Neural cell (in vitro differentiated cells): ENCODE data around the gene ZBTB8A. TPM values are rescaled to one million over a fixed set of nuclear protein-coding genes. Genes with fewer than 3 reads are reported as not detected.

Source experiments
- H2AFZ ChIP-seq: fragments of 200-600, 300-800 bp; sonication (generic), shearing (Covaris generic); 2 replicates; pipeline ENCODE4 v1.6.0; 2014; ENCODE audit warnings: low read depth, mild to moderate bottlenecking, antibody characterized with exemption, low read length, moderate library complexity
- H3F3A ChIP-seq: fragments of 200-600 bp; shearing (Covaris generic); 2 replicates; pipeline ENCODE4 v1.6.1; 2016; ENCODE audit warnings: mild to moderate bottlenecking, moderate library complexity, mixed read lengths, antibody characterized with exemption, low read length; ENCODE audit not compliant: insufficient read depth, poor library complexity, severe bottlenecking
- H3K27ac ChIP-seq: fragments of 200-600, 300-800 bp; sonication (generic), shearing (Covaris generic); 2 replicates; pipeline ENCODE4 v1.5.1; 2014; ENCODE audit warnings: mild to moderate bottlenecking, low read length, moderate library complexity
- H3K27me3 ChIP-seq: fragments of 300-800, 200-600 bp; sonication (generic), shearing (Covaris generic); 2 replicates; pipeline ENCODE4 v1.6.0; 2014; ENCODE audit warnings: mild to moderate bottlenecking, low read depth, low read length, moderate library complexity; ENCODE audit not compliant: insufficient read depth
- H3K36me3 ChIP-seq: fragments of 300-800, 200-600 bp; sonication (generic), shearing (Covaris generic); 2 replicates; pipeline ENCODE4 v1.5.1; 2014; ENCODE audit warnings: mild to moderate bottlenecking, antibody characterized with exemption, low read length, moderate library complexity; ENCODE audit not compliant: insufficient read depth
- H3K4me2 ChIP-seq: fragments of 300-800, 200-600 bp; sonication (generic), shearing (Covaris generic); 2 replicates; pipeline ENCODE4 v1.6.0; 2014; ENCODE audit warnings: mild to moderate bottlenecking, low read length
- H3K4me3 ChIP-seq: fragments of 300-800, 200-600 bp; sonication (generic), shearing (Covaris generic); 2 replicates; pipeline ENCODE4 v1.5.1; 2014; ENCODE audit warnings: mild to moderate bottlenecking, low read length, moderate library complexity
- H3K79me2 ChIP-seq: fragments of 200-600 bp; shearing (Covaris generic); replicated peaks from 2 replicates; pipeline ENCODE4 v1.6.0; 2014; ENCODE audit warnings: mild to moderate bottlenecking, low read length, moderate library complexity; ENCODE audit not compliant: insufficient read depth
- H3K9ac ChIP-seq: fragments of 300-800, 200-600 bp; sonication (generic), shearing (Covaris generic); 2 replicates; pipeline ENCODE4 v1.6.1; 2016; ENCODE audit warnings: mild to moderate bottlenecking, low read length, mixed read lengths
- H3K9me2 ChIP-seq: fragments of 200-600 bp; shearing (Covaris generic); 2 replicates; pipeline ENCODE4 v1.6.1; 2016; ENCODE audit warnings: mild to moderate bottlenecking, low read length, mixed read lengths; ENCODE audit not compliant: insufficient read depth
- H3K9me3 ChIP-seq: fragments of 200-600, 300-800 bp; sonication (generic), shearing (Covaris generic); 2 replicates; pipeline ENCODE4 v1.6.1; 2016; ENCODE audit warnings: mild to moderate bottlenecking, mixed run types, low read length, moderate library complexity, mixed read lengths
- H4K20me1 ChIP-seq: fragments of 200-600 bp; shearing (Covaris generic); 2 replicates; pipeline ENCODE4 v1.6.1; 2016; ENCODE audit warnings: mild to moderate bottlenecking, mixed run types; ENCODE audit not compliant: insufficient read depth
- CTCF ChIP-seq: fragments of 450-650 bp; IDR thresholded peaks from 2 replicates; pipeline ENCODE4 v1.5.1; 2014; ENCODE audit warnings: antibody characterized with exemption, mild to moderate bottlenecking, moderate library complexity; ENCODE audit not compliant: poor library complexity, severe bottlenecking
- EP300 ChIP-seq: fragments of 450-650 bp; conservative IDR thresholded peaks from 2 replicates; pipeline ENCODE4 v1.6.1; 2014; ENCODE audit warnings: antibody characterized with exemption, mild to moderate bottlenecking, moderate library complexity; ENCODE audit not compliant: poor library complexity, severe bottlenecking
- EZH2 ChIP-seq: fragments of 200-600, 300-800 bp; shearing (Covaris generic), sonication (generic); IDR thresholded peaks from 2 replicates; pipeline ENCODE4 v1.6.1; 2014; ENCODE audit warnings: antibody characterized with exemption, low read length, borderline replicate concordance, mild to moderate bottlenecking; ENCODE audit not compliant: insufficient read depth, poor library complexity, severe bottlenecking
- MXI1 ChIP-seq: fragments of 450-650 bp; conservative IDR thresholded peaks from 2 replicates; pipeline ENCODE4 v1.6.1; 2014; ENCODE audit warnings: antibody characterized with exemption, mild to moderate bottlenecking; ENCODE audit not compliant: poor library complexity, severe bottlenecking
- POLR2AphosphoS5 ChIP-seq: IDR thresholded peaks from 2 replicates; pipeline ENCODE4 v1.6.1; 2012
- RAD21 ChIP-seq: fragments of 450-650 bp; conservative IDR thresholded peaks from 2 replicates; pipeline ENCODE4 v1.6.1; 2014; ENCODE audit warnings: antibody characterized with exemption, mild to moderate bottlenecking, moderate library complexity
- REST ChIP-seq: IDR thresholded peaks from 2 replicates; pipeline ENCODE4 v1.6.1; 2012; ENCODE audit warnings: borderline replicate concordance
- SMC3 ChIP-seq: fragments of 450-650 bp; conservative IDR thresholded peaks from 2 replicates; pipeline ENCODE4 v1.6.1; 2014; ENCODE audit warnings: antibody characterized with exemption, mild to moderate bottlenecking, moderate library complexity; ENCODE audit not compliant: poor library complexity
- TAF1 ChIP-seq: IDR thresholded peaks from 2 replicates; pipeline ENCODE4 v1.6.1; 2012; ENCODE audit warnings: low read depth
- polyA plus RNA-seq: library from polyadenylated mRNA; depleted of rRNA; stranded (reverse); fragments of >200 nt; gene quantifications from 2 replicates; pipeline ENCODE4 v1.2.3, GENCODE V29; 2014

ZBTB8A gene
- polyA plus RNA-seq, 1 donor from 2014 or later: 10.1 TPM

- Histone ChIP-seq H3K27ac (peak overlapping the region; percentile 70), H3F3A (no peaks in the 10 kb centered on the region)
Measured at GRCh38 chr1:32500387-32501209, 38.6 kb upstream of the ZBTB8A start.

More at GRCh38 chr1:32500387-32501209, 38.6 kb upstream of the ZBTB8A start:
- Histone ChIP-seq H4K20me1 (no peaks in the 10 kb centered on the region), H3K36me3 (no peaks in the 10 kb centered on the region), H3K9me3 (no peaks in the 10 kb centered on the region), H2AFZ (peak overlapping the region; percentile 73), H3K9ac (peak overlapping the region; percentile 78), H3K79me2 (no peaks in the 10 kb centered on the region), H3K4me3 (peak overlapping the region; percentile 65), H3K4me2 (peak overlapping the region; percentile 44), H3K27me3 (no peaks in the 10 kb centered on the region), H3K9me2 (no peaks in the 10 kb centered on the region)
- TF ChIP-seq CTCF: peak; percentile 59
- no peak for TF ChIP-seq EP300
- TF ChIP-seq SMC3: peak; percentile 38
- TF ChIP-seq POLR2AphosphoS5: peak; percentile 43
- TF ChIP-seq TAF1: no peak
- no peak for TF ChIP-seq MXI1
- TF ChIP-seq REST: peak; percentile 46
- TF ChIP-seq RAD21: no peak
- no peak for TF ChIP-seq EZH2
